ENCODE data around the gene ALOX5. TPM values are rescaled to one million over a fixed set of nuclear protein-coding genes. Genes with fewer than 3 reads are reported as not detected.

The ALOX5 gene
- total RNA-seq, 1 experiment from 2014 or later: 3.4 TPM

DNA sequence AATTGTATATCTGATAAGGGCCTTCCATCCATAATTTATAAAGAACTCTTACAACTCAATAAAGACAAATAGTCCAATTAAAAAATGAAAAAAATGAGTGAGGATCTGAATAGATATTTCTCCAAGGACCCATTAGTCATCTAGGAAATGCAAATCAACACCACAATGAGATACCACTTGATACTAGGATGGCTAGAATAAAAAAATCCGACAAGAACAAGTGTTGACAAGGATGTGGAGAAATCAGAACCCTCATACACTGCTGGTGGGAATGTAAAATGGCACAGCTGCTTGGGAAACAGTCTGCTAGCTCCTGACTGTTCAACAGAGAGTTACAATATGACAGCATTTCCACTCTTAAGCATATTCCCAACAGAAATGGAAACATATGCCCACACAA, 24.6 kb downstream of the ALOX5 start:
- POLR2A ChIA-PET: interaction anchor here (0.5 kb wide), 1 partner anchor 476 kb away, joined by 3 read pairs; no protein-coding TSS in a partner anchor
- H3K4me3 Mint-ChIP-seq: no peak overlapping the region
- no peaks in the 10 kb centered on the region for H3K4me1 Mint-ChIP-seq
- no peak overlapping the region for H3K27ac Mint-ChIP-seq
- DNase-seq (ENCODE audit: low spot score) (no peak), ATAC-seq (no peak)
- H3K27me3 Mint-ChIP-seq (ENCODE audit: low read depth): no peaks in the 10 kb centered on the region
- TF ChIP-seq, protein P1, sequence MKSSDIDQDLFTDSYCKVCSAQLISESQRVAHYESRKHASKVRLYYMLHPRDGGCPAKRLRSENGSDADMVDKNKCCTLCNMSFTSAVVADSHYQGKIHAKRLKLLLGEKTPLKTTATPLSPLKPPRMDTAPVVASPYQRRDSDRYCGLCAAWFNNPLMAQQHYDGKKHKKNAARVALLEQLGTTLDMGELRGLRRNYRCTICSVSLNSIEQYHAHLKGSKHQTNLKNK (CRISPR knock-in tag; IDR thresholded peaks at IDR 0.05): no peak
- TF ChIP-seq, protein P2, sequence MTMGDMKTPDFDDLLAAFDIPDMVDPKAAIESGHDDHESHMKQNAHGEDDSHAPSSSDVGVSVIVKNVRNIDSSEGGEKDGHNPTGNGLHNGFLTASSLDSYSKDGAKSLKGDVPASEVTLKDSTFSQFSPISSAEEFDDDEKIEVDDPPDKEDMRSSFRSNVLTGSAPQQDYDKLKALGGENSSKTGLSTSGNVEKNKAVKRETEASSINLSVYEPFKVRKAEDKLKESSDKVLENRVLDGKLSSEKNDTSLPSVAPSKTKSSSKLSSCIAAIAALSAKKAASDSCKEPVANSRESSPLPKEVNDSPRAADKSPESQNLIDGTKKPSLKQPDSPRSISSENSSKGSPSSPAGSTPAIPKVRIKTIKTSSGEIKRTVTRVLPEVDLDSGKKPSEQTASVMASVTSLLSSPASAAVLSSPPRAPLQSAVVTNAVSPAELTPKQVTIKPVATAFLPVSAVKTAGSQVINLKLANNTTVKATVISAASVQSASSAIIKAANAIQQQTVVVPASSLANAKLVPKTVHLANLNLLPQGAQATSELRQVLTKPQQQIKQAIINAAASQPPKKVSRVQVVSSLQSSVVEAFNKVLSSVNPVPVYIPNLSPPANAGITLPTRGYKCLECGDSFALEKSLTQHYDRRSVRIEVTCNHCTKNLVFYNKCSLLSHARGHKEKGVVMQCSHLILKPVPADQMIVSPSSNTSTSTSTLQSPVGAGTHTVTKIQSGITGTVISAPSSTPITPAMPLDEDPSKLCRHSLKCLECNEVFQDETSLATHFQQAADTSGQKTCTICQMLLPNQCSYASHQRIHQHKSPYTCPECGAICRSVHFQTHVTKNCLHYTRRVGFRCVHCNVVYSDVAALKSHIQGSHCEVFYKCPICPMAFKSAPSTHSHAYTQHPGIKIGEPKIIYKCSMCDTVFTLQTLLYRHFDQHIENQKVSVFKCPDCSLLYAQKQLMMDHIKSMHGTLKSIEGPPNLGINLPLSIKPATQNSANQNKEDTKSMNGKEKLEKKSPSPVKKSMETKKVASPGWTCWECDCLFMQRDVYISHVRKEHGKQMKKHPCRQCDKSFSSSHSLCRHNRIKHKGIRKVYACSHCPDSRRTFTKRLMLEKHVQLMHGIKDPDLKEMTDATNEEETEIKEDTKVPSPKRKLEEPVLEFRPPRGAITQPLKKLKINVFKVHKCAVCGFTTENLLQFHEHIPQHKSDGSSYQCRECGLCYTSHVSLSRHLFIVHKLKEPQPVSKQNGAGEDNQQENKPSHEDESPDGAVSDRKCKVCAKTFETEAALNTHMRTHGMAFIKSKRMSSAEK (CRISPR knock-in tag; IDR thresholded peaks at IDR 0.05; ENCODE audit: borderline replicate concordance): no peak
- TF ChIP-seq, protein P3, sequence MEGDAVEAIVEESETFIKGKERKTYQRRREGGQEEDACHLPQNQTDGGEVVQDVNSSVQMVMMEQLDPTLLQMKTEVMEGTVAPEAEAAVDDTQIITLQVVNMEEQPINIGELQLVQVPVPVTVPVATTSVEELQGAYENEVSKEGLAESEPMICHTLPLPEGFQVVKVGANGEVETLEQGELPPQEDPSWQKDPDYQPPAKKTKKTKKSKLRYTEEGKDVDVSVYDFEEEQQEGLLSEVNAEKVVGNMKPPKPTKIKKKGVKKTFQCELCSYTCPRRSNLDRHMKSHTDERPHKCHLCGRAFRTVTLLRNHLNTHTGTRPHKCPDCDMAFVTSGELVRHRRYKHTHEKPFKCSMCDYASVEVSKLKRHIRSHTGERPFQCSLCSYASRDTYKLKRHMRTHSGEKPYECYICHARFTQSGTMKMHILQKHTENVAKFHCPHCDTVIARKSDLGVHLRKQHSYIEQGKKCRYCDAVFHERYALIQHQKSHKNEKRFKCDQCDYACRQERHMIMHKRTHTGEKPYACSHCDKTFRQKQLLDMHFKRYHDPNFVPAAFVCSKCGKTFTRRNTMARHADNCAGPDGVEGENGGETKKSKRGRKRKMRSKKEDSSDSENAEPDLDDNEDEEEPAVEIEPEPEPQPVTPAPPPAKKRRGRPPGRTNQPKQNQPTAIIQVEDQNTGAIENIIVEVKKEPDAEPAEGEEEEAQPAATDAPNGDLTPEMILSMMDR (IDR thresholded peaks at IDR 0.05): no peak
- TF ChIP-seq ZNF219 (CRISPR knock-in tag; IDR thresholded peaks at IDR 0.05; ENCODE audit: borderline replicate concordance): no peak
- TF ChIP-seq TP53 (CRISPR knock-in tag; IDR thresholded peaks at IDR 0.05): no peak
- no peak for TF ChIP-seq NFYB (CRISPR knock-in tag; conservative IDR thresholded peaks at IDR 0.05; ENCODE audit: low read depth)
- TF ChIP-seq, protein P4, sequence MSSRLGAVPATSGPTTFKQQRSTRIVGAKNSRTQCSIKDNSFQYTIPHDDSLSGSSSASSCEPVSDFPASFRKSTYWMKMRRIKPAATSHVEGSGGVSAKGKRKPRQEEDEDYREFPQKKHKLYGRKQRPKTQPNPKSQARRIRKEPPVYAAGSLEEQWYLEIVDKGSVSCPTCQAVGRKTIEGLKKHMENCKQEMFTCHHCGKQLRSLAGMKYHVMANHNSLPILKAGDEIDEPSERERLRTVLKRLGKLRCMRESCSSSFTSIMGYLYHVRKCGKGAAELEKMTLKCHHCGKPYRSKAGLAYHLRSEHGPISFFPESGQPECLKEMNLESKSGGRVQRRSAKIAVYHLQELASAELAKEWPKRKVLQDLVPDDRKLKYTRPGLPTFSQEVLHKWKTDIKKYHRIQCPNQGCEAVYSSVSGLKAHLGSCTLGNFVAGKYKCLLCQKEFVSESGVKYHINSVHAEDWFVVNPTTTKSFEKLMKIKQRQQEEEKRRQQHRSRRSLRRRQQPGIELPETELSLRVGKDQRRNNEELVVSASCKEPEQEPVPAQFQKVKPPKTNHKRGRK (CRISPR knock-in tag; IDR thresholded peaks at IDR 0.05; ENCODE audit: borderline replicate concordance): no peak
- no peak for TF ChIP-seq GABPB1 (CRISPR knock-in tag; IDR thresholded peaks at IDR 0.05)
- TF ChIP-seq, protein P5, sequence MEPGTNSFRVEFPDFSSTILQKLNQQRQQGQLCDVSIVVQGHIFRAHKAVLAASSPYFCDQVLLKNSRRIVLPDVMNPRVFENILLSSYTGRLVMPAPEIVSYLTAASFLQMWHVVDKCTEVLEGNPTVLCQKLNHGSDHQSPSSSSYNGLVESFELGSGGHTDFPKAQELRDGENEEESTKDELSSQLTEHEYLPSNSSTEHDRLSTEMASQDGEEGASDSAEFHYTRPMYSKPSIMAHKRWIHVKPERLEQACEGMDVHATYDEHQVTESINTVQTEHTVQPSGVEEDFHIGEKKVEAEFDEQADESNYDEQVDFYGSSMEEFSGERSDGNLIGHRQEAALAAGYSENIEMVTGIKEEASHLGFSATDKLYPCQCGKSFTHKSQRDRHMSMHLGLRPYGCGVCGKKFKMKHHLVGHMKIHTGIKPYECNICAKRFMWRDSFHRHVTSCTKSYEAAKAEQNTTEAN (CRISPR knock-in tag; IDR thresholded peaks at IDR 0.05): no peak
- TF ChIP-seq, protein P6, sequence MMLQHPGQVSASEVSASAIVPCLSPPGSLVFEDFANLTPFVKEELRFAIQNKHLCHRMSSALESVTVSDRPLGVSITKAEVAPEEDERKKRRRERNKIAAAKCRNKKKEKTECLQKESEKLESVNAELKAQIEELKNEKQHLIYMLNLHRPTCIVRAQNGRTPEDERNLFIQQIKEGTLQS (CRISPR knock-in tag; conservative IDR thresholded peaks at IDR 0.05): no peak
- TF ChIP-seq, protein P7, sequence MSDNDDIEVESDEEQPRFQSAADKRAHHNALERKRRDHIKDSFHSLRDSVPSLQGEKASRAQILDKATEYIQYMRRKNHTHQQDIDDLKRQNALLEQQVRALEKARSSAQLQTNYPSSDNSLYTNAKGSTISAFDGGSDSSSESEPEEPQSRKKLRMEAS (CRISPR knock-in tag; IDR thresholded peaks at IDR 0.05): no peak
- TF ChIP-seq, protein P8, sequence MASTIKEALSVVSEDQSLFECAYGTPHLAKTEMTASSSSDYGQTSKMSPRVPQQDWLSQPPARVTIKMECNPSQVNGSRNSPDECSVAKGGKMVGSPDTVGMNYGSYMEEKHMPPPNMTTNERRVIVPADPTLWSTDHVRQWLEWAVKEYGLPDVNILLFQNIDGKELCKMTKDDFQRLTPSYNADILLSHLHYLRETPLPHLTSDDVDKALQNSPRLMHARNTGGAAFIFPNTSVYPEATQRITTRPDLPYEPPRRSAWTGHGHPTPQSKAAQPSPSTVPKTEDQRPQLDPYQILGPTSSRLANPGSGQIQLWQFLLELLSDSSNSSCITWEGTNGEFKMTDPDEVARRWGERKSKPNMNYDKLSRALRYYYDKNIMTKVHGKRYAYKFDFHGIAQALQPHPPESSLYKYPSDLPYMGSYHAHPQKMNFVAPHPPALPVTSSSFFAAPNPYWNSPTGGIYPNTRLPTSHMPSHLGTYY (CRISPR knock-in tag; IDR thresholded peaks at IDR 0.05): no peak
- H3K9me3 Mint-ChIP-seq: peaks cover 34% of the 10 kb centered on the region
- CTCF ChIA-PET: no interaction called here
- peaks cover 11% of the 10 kb centered on the region for H3K36me3 Mint-ChIP-seq

DNA sequence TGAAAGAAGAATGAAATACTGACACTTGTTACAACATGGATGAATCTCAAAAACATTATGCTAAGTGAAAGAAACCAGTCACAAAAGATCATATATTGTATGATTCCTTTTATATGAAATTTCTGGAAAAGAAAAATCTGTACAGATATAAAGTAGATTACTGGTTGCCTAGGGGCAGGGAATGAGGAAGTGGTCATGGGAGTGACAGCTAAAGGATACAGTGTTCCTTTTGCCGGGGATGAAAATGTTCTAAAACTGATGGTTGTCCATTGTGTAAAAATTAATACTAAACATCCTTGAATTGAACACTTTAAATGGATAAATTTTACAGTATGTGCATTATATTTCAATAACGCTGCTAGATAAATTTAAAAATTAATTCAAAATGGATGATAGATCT, 25.1 kb downstream of the ALOX5 start:
- H3K9me3 Mint-ChIP-seq: peaks cover 29% of the 10 kb centered on the region
- DNase-seq (ENCODE audit: low spot score) (no peak), ATAC-seq (no peak)
- CTCF ChIA-PET: no interaction called here
- H3K36me3 Mint-ChIP-seq: peaks cover 11% of the 10 kb centered on the region
- H3K27ac Mint-ChIP-seq: no peak overlapping the region
- POLR2A ChIA-PET: no interaction called here
- H3K27me3 Mint-ChIP-seq (ENCODE audit: low read depth): no peaks in the 10 kb centered on the region
- H3K4me1 Mint-ChIP-seq: no peaks in the 10 kb centered on the region
- H3K4me3 Mint-ChIP-seq: no peak overlapping the region
- TF ChIP-seq FOXK1 (CRISPR knock-in tag; IDR thresholded peaks at IDR 0.05) (no peak), EMX1 (CRISPR knock-in tag; IDR thresholded peaks at IDR 0.05) (no peak), GRHL2 (CRISPR knock-in tag; IDR thresholded peaks at IDR 0.05; ENCODE audit: insufficient replicate concordance, severe bottlenecking) (no peak), TEAD4 (CRISPR knock-in tag; IDR thresholded peaks at IDR 0.05) (no peak)
- TF ChIP-seq, protein P9, sequence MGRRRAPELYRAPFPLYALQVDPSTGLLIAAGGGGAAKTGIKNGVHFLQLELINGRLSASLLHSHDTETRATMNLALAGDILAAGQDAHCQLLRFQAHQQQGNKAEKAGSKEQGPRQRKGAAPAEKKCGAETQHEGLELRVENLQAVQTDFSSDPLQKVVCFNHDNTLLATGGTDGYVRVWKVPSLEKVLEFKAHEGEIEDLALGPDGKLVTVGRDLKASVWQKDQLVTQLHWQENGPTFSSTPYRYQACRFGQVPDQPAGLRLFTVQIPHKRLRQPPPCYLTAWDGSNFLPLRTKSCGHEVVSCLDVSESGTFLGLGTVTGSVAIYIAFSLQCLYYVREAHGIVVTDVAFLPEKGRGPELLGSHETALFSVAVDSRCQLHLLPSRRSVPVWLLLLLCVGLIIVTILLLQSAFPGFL (CRISPR knock-in tag; IDR thresholded peaks at IDR 0.05; ENCODE audit: borderline replicate concordance): no peak
- TF ChIP-seq, protein P2 (CRISPR knock-in tag; IDR thresholded peaks at IDR 0.05; ENCODE audit: borderline replicate concordance): no peak

Data from WTC11 (cell line).